ENCODE data around the gene MRPS33. TPM values are rescaled to one million over a fixed set of nuclear protein-coding genes. Genes with fewer than 3 reads are reported as not detected.
A peak's percentile ranks its signal among the peaks of the same experiment; 100 is the strongest.

Gene MRPS33
- 25.3 and 30.1 TPM in 2 replicates for total RNA-seq
- total RNA-seq (2013), result 48.7 TPM
- polyA plus RNA-seq, result 8.2 and 9.1 TPM in 2 replicates
- polyA minus RNA-seq, result 7.5 and 8.8 TPM in 2 replicates

GRCh38 chr7:141014524-141015395, at the start of gene MRPS33:
Gene MRPS33, minus strand, starts transcription at chr7:141014952. Its CDS starts 4,319 bp downstream, at chr7:141010633.
- Histone ChIP-seq H3K4me3 (ENCODE audit: control extremely low read depth in 1 of 5, extremely low read depth in 1 of 5, insufficient read depth in 1 of 5, low read depth in 2 of 5, low read length in 4 of 5) (peak within 1 kb of the TSS; percentile 64 to 83 (median 74)), H3K27ac (ENCODE audit: low read length in 2 of 2) (peak within 1 kb of the TSS; percentile 96 to 99), H2AFZ (ENCODE audit: insufficient read depth, low read depth, low read length, poor library complexity, severe bottlenecking) (peak within 1 kb of the TSS; percentile 91), H3K9ac (ENCODE audit: low read length) (peak within 1 kb of the TSS; percentile 94), H3K9me3 (ENCODE audit: control extremely low read depth in 1 of 3, control insufficient read depth in 2 of 3, insufficient read depth in 1 of 3, low read length in 2 of 3) (peaks cover 1 to 4% (median 3%) of the 10 kb centered on the region in 3 donors), H4K20me1 (ENCODE audit: control insufficient read depth, insufficient read depth, low read length, poor library complexity, severe bottlenecking) (peaks cover 4% of the 10 kb centered on the region), H3K79me2 (ENCODE audit: control insufficient read depth, insufficient read depth, low read length) (peaks cover 17% of the 10 kb centered on the region), H3K4me2 (replicated peaks; ENCODE audit: low read depth, low read length, poor library complexity, severe bottlenecking) (peak within 1 kb of the TSS; percentile 79), H3K36me3 (replicated peaks in 1 of 2; ENCODE audit: control extremely low read depth in 1 of 2, control insufficient read depth in 1 of 2, extremely low read depth in 1 of 2, insufficient read depth in 2 of 2, low read length in 1 of 2) (peaks cover 0 to 5% of the 10 kb centered on the region in 2 experiments), H3K27me3 (replicated peaks in 1 of 4; ENCODE audit: control extremely low read depth in 1 of 4, control insufficient read depth in 3 of 4, insufficient read depth in 4 of 4, low read length in 3 of 4) (peaks cover 0 to 7% (median 0%) of the 10 kb centered on the region in 4 experiments), H3K4me1 (ENCODE audit: control insufficient read depth in 2 of 2, insufficient read depth in 2 of 2, low read length in 2 of 2) (peaks cover 10 to 11% of the 10 kb centered on the region in 2 donors)
- WGBS (ENCODE audit: insufficient coverage), result under 1% methylated on average over 36 of the region's 47 CpGs
- Mint-ChIP-seq H3K9me3 (ENCODE audit: insufficient read depth) (no peaks in the 10 kb centered on the region), H3K27ac (peak within 1 kb of the TSS; percentile 100), H3K4me1 (peaks cover 27% of the 10 kb centered on the region), H3K27me3 (peaks cover 16% of the 10 kb centered on the region), H3K4me3 (peak within 1 kb of the TSS; percentile 100)
- intact Hi-C loops (cut with micrococcal nuclease), result loop anchor here (1.0 to 10.0 kb wide), 10 partner anchors 89 to 780 kb away; partner anchors contain the start of genes ADCK2, MKRN1, NDUFB2 and SLC37A3
- TF ChIP-seq, protein P1, sequence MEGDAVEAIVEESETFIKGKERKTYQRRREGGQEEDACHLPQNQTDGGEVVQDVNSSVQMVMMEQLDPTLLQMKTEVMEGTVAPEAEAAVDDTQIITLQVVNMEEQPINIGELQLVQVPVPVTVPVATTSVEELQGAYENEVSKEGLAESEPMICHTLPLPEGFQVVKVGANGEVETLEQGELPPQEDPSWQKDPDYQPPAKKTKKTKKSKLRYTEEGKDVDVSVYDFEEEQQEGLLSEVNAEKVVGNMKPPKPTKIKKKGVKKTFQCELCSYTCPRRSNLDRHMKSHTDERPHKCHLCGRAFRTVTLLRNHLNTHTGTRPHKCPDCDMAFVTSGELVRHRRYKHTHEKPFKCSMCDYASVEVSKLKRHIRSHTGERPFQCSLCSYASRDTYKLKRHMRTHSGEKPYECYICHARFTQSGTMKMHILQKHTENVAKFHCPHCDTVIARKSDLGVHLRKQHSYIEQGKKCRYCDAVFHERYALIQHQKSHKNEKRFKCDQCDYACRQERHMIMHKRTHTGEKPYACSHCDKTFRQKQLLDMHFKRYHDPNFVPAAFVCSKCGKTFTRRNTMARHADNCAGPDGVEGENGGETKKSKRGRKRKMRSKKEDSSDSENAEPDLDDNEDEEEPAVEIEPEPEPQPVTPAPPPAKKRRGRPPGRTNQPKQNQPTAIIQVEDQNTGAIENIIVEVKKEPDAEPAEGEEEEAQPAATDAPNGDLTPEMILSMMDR (IDR thresholded peaks at IDR 0.05), result peak; percentile 69
- TF ChIP-seq EZH2 (IDR thresholded peaks at IDR 0.05; ENCODE audit: borderline replicate concordance, insufficient read depth, low read depth, low read length, poor library complexity, severe bottlenecking), result no peak
- peak; percentile 98 for DNase-seq
- peak; percentile 98 for ATAC-seq (ENCODE audit: low read depth)
- ChIA-PET CTCF (interaction anchor here (0.6 to 12.1 kb wide), 10 partner anchors 91 to 725 kb away, joined by 3 to 254 read pairs (median 6); partner anchors contain the start of genes BRAF and SSBP1), POLR2A (interaction anchor here (1.0 to 1.3 kb wide), 4 partner anchors 199 to 723 kb away, joined by 4 to 7 read pairs (median 4); partner anchors contain the start of genes ADCK2 and SSBP1)
